ENCODE data around the gene POLN. TPM values are rescaled to one million over a fixed set of nuclear protein-coding genes. Genes with fewer than 3 reads are reported as not detected.

POLN gene
- total RNA-seq, 1 donor, result 2.9 TPM

- peaks cover 22% of the 10 kb centered on the region for H3K36me3 ChIP-seq (ENCODE audit: insufficient read depth, low read length)
Measured at GRCh38 chr4:2248821-2249261, 6.9 kb upstream of the POLN start.

DNA sequence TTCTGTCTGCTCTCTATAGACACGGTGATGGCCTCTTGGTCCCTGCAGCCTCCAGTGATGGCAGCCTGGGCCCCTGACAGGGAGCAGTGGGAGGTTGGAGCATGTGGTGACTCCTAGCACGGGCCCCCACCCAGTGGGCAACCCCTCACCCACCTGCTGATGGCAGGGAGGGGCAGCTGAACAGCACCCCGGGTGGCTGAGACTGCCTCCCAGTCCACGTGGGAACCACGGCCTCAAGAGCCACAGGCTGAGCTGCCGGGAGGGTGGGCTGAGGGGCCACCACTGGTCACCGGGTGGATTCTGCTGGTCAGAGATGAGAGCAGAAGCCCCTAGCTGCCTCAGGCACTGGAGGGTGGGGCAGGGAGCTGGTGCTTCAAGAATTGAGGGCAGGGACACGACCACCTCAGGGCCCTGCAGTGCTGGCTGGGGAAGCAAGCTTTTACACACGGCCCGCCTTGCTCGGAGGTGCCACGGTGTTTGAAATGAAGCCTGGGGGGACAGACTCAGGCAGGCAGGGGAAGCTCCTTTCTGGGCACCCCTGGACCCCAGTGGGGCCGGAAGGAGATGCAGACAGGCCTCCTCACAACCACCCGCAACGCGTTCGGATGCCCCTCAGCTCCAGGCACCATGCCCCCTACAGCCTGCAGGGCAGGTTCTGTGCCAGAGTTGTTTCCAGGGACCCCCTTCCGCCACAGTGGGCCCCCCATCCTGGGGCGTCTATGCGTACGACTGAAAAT, 6.3 kb upstream of the POLN start:
- Histone ChIP-seq H3K27me3 (ENCODE audit: insufficient read depth, low read length) (no peaks in the 10 kb centered on the region), H3K4me3 (ENCODE audit: insufficient read depth, low read length) (no peak overlapping the region), H3K27ac (ENCODE audit: low read depth, low read length) (no peak overlapping the region), H3K79me2 (ENCODE audit: insufficient read depth, low read length) (peaks cover 6% of the 10 kb centered on the region), H3K4me1 (ENCODE audit: insufficient read depth, low read length) (peaks cover 10% of the 10 kb centered on the region), H3K36me3 (ENCODE audit: insufficient read depth, low read length) (peaks cover 18% of the 10 kb centered on the region), H2AFZ (ENCODE audit: low read length) (no peak overlapping the region), H3K4me2 (ENCODE audit: insufficient read depth, low read length) (no peak overlapping the region), H3K9me3 (ENCODE audit: low read depth, low read length) (no peaks in the 10 kb centered on the region), H4K20me1 (ENCODE audit: insufficient read depth, low read length) (peaks cover 26% of the 10 kb centered on the region)
- peak; percentile 73 for DNase-seq (ENCODE audit: insufficient read length, low spot score, missing footprints)
- TF ChIP-seq, protein P1, sequence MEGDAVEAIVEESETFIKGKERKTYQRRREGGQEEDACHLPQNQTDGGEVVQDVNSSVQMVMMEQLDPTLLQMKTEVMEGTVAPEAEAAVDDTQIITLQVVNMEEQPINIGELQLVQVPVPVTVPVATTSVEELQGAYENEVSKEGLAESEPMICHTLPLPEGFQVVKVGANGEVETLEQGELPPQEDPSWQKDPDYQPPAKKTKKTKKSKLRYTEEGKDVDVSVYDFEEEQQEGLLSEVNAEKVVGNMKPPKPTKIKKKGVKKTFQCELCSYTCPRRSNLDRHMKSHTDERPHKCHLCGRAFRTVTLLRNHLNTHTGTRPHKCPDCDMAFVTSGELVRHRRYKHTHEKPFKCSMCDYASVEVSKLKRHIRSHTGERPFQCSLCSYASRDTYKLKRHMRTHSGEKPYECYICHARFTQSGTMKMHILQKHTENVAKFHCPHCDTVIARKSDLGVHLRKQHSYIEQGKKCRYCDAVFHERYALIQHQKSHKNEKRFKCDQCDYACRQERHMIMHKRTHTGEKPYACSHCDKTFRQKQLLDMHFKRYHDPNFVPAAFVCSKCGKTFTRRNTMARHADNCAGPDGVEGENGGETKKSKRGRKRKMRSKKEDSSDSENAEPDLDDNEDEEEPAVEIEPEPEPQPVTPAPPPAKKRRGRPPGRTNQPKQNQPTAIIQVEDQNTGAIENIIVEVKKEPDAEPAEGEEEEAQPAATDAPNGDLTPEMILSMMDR (IDR thresholded peaks at IDR 0.05; ENCODE audit: extremely low read depth, low read depth, low read length), result no peak

More at GRCh38 chr4:2248821-2249261, 6.9 kb upstream of the POLN start:
- peaks cover 11% of the 10 kb centered on the region for H3K79me2 ChIP-seq (ENCODE audit: insufficient read depth, low read length)
- no peak overlapping the region for H3K27ac ChIP-seq (ENCODE audit: low read depth, low read length)
- H3K27me3 ChIP-seq (ENCODE audit: insufficient read depth, low read length), result no peaks in the 10 kb centered on the region
- peaks cover 7% of the 10 kb centered on the region for H3K4me1 ChIP-seq (ENCODE audit: insufficient read depth, low read length)
- no peaks in the 10 kb centered on the region for H3K9me3 ChIP-seq (ENCODE audit: low read depth, low read length)
- no peak overlapping the region for H3K4me2 ChIP-seq (ENCODE audit: insufficient read depth, low read length)
- H2AFZ ChIP-seq (ENCODE audit: low read length), result no peak overlapping the region
- DNase-seq (ENCODE audit: insufficient read length, low spot score, missing footprints), result peak; percentile 81
- H4K20me1 ChIP-seq (ENCODE audit: insufficient read depth, low read length), result peaks cover 33% of the 10 kb centered on the region
- TF ChIP-seq, protein P1 (IDR thresholded peaks at IDR 0.05; ENCODE audit: extremely low read depth, low read depth, low read length), result no peak
- no peak overlapping the region for H3K4me3 ChIP-seq (ENCODE audit: insufficient read depth, low read length)

GRCh38 chr4:2247128-2248043, 5.5 kb upstream of the POLN start:
- DNase-seq (ENCODE audit: insufficient read length, low spot score, missing footprints), result peak; percentile 76
- Histone ChIP-seq H3K4me2 (ENCODE audit: insufficient read depth, low read length) (no peak overlapping the region), H3K79me2 (ENCODE audit: insufficient read depth, low read length) (peaks cover 3% of the 10 kb centered on the region), H3K27ac (ENCODE audit: low read depth, low read length) (no peak overlapping the region), H3K36me3 (ENCODE audit: insufficient read depth, low read length) (peaks cover 14% of the 10 kb centered on the region), H3K4me1 (ENCODE audit: insufficient read depth, low read length) (peaks cover 10% of the 10 kb centered on the region), H4K20me1 (ENCODE audit: insufficient read depth, low read length) (peaks cover 20% of the 10 kb centered on the region), H2AFZ (ENCODE audit: low read length) (no peak overlapping the region), H3K4me3 (ENCODE audit: insufficient read depth, low read length) (no peak overlapping the region), H3K27me3 (ENCODE audit: insufficient read depth, low read length) (no peaks in the 10 kb centered on the region), H3K9me3 (ENCODE audit: low read depth, low read length) (no peaks in the 10 kb centered on the region)
- TF ChIP-seq, protein P1 (IDR thresholded peaks at IDR 0.05; ENCODE audit: extremely low read depth, low read depth, low read length), result no peak
